Prostate gland (tissue), 2 donors: ENCODE measurements around the gene DHX30. TPM values are rescaled to one million over a fixed set of nuclear protein-coding genes. Genes with fewer than 3 reads are reported as not detected.
A peak's percentile ranks its signal among the peaks of the same experiment; 100 is the strongest.
"Not testable (repeated sequence)": the region's sequence is repeated elsewhere in the genome, so short reads cannot be mapped to it uniquely, and the experiment has no call there.

ENCODE experiments used
- DNase-seq: peaks from one replicate; pipeline ENCODE4 v3.0.0-alpha.2; 2019; ENCODE audit warnings: low spot score
- H3K27ac ChIP-seq, 2 donors: fragments of 200-600 bp; sonication (generic); 2 replicates each; pipeline ENCODE4 v1.5.1; 2017 to 2019
- H3K27me3 ChIP-seq: fragments of 200-600 bp; sonication (generic); replicated peaks from 2 replicates; pipeline ENCODE4 v1.5.1; 2019; ENCODE audit not compliant: insufficient read depth
- H3K36me3 ChIP-seq, 2 donors: fragments of 200-600 bp; sonication (generic); 1 replicate in 1 of 2; 2 replicates in 1 of 2; pipeline versions ENCODE4 v1.5.1 to v1.8.1; 2017 to 2019
- H3K4me1 ChIP-seq: fragments of 200-600 bp; sonication (generic); replicated peaks from 2 replicates; pipeline ENCODE4 v1.5.1; 2019
- H3K4me3 ChIP-seq, 2 donors: fragments of 200-600 bp; sonication (generic); 2 replicates each; pipeline ENCODE4 v1.5.1; 2017 to 2019
- H3K9me3 ChIP-seq: fragments of 200-600 bp; sonication (generic); 2 replicates; pipeline ENCODE4 v1.5.1; 2017
- CTCF ChIP-seq, 4 experiments: fragments of 200-600 bp in 2 of 4; fragments of 450-650 bp in 2 of 4; sonication (generic) in 2 of 4; IDR thresholded peaks; 1 replicate in 3 of 4; 2 replicates in 1 of 4; pipeline ENCODE4 v1.5.1; 2016 to 2019; ENCODE audit warnings: antibody characterized with exemption in 4 of 4, mild to moderate bottlenecking in 2 of 4, moderate library complexity in 2 of 4
- POLR2A ChIP-seq: fragments of 450-650 bp; IDR thresholded peaks from one replicate; pipeline ENCODE4 v1.6.1; 2016; ENCODE audit warnings: antibody characterized with exemption, mild to moderate bottlenecking
- POLR2AphosphoS5 ChIP-seq: sonication (generic); formaldehyde crosslinking; IDR thresholded peaks from one replicate; pipeline ENCODE4 v1.6.1; 2017; ENCODE audit warnings: antibody characterized with exemption
- WGBS: methylation state at CpG from one replicate; pipeline ENCODE4 v1.1.5; 2018; 5-methylcytosine and 5-hydroxymethylcytosine counted together
- intact Hi-C: fragments of 100-400 bp; cut with DNase I; formaldehyde crosslinking; loops from one replicate; pipeline ENCODE4 v1.14.2; 2022
- total RNA-seq, 2 donors: library from RNA; depleted of rRNA; stranded (reverse); fragments of >200 nt; gene quantifications; one replicate each; pipeline ENCODE4 v1.1.0, GENCODE V29; 2016

Gene DHX30
- total RNA-seq, 2 donors from 2014 or later = 72.9 to 107 TPM

- Histone ChIP-seq H3K9me3 (no peaks in the 10 kb centered on the region), H3K27me3 (no peaks in the 10 kb centered on the region), H3K4me1 (no peaks in the 10 kb centered on the region), H3K36me3 (peaks cover 0 to 6% of the 10 kb centered on the region in 2 donors), H3K27ac (no peak overlapping the region), H3K4me3 (no peak overlapping the region)
- no peak for DNase-seq
- intact Hi-C loops = no loop called here
- TF ChIP-seq CTCF (IDR thresholded peaks at IDR 0.05) = no peak
- no peak for TF ChIP-seq POLR2A
- TF ChIP-seq POLR2AphosphoS5 = no peak
- WGBS = 58% methylated on average over 8 of the region's 8 CpGs
Measured at GRCh38 chr3:47813551-47814177, 10.7 kb downstream of the DHX30 start.

- H3K27me3 ChIP-seq = no peaks in the 10 kb centered on the region
- no peak overlapping the region for H3K4me3 ChIP-seq
- WGBS = 90% methylated on average over 7 of the region's 7 CpGs
- H3K4me1 ChIP-seq = no peaks in the 10 kb centered on the region
- H3K27ac ChIP-seq = no peak overlapping the region
- no peaks in the 10 kb centered on the region for H3K36me3 ChIP-seq
- no peak for DNase-seq
- H3K9me3 ChIP-seq = no peaks in the 10 kb centered on the region
- intact Hi-C loops = no loop called here
- TF ChIP-seq POLR2A = no peak
- no peak for TF ChIP-seq CTCF (IDR thresholded peaks at IDR 0.05)
- no peak for TF ChIP-seq POLR2AphosphoS5
Measured at GRCh38 chr3:47817609-47818008, 14.7 kb downstream of the DHX30 start.

- 2% methylated on average over 75 of the region's 77 CpGs for WGBS
- H3K27ac ChIP-seq = peak overlapping the region; percentile 76 to 80
- intact Hi-C loops = no loop called here
- peak; percentile 51 to 92 (median 80) for TF ChIP-seq CTCF (IDR thresholded peaks at IDR 0.05)
- no peak for TF ChIP-seq POLR2AphosphoS5
- no peaks in the 10 kb centered on the region for H3K4me1 ChIP-seq
- no peaks in the 10 kb centered on the region for H3K27me3 ChIP-seq
- no peaks in the 10 kb centered on the region for H3K9me3 ChIP-seq
- peaks cover 0 to 6% of the 10 kb centered on the region in 2 donors for H3K36me3 ChIP-seq
- DNase-seq = peak; percentile 64
- peak overlapping the region; percentile 81 to 85 for H3K4me3 ChIP-seq
Measured at GRCh38 chr3:47824541-47825473, 21.9 kb downstream of the DHX30 start.

GRCh38 chr3:47825590-47825989 is 22.7 kb downstream of the DHX30 start:
- peak overlapping the region; percentile 81 to 85 for H3K4me3 ChIP-seq
- H3K27me3 ChIP-seq = no peaks in the 10 kb centered on the region
- no peak for TF ChIP-seq POLR2A
- no peak for TF ChIP-seq POLR2AphosphoS5
- no peak for TF ChIP-seq CTCF (IDR thresholded peaks at IDR 0.05)
- intact Hi-C loops = no loop called here
- no peaks in the 10 kb centered on the region for H3K4me1 ChIP-seq
- H3K36me3 ChIP-seq = peaks cover 0 to 7% of the 10 kb centered on the region in 2 donors
- no peak for DNase-seq
- WGBS = 17% methylated on average over 7 of the region's 7 CpGs
- peak overlapping the region; percentile 76 to 80 for H3K27ac ChIP-seq
- no peaks in the 10 kb centered on the region for H3K9me3 ChIP-seq

- H3K4me1 ChIP-seq, H3K9me3 ChIP-seq, H3K27ac ChIP-seq, H3K27me3 ChIP-seq, H3K4me3 ChIP-seq, DNase-seq, intact Hi-C loops: not testable (repeated sequence)
- peaks cover 0 to 16% of the 10 kb centered on the region in 2 donors for H3K36me3 ChIP-seq
- 93% methylated on average over 9 of the region's 9 CpGs for WGBS
Measured at GRCh38 chr3:47829482-47829881, 26.5 kb downstream of the DHX30 start.
